Activated CD8-positive, alpha-beta memory T cell treated with anti-CD3 and anti-CD28 coated beads for 48 hours (primary cell): ENCODE results near the gene TAC3.

Experiments
- DNase-seq, 3 experiments: peaks; one replicate each; pipeline ENCODE4 v3.0.0-alpha.2; 2020; ENCODE audit warnings: low read depth in 2 of 3, low spot score in 2 of 3

TAC3 gene

DNA sequence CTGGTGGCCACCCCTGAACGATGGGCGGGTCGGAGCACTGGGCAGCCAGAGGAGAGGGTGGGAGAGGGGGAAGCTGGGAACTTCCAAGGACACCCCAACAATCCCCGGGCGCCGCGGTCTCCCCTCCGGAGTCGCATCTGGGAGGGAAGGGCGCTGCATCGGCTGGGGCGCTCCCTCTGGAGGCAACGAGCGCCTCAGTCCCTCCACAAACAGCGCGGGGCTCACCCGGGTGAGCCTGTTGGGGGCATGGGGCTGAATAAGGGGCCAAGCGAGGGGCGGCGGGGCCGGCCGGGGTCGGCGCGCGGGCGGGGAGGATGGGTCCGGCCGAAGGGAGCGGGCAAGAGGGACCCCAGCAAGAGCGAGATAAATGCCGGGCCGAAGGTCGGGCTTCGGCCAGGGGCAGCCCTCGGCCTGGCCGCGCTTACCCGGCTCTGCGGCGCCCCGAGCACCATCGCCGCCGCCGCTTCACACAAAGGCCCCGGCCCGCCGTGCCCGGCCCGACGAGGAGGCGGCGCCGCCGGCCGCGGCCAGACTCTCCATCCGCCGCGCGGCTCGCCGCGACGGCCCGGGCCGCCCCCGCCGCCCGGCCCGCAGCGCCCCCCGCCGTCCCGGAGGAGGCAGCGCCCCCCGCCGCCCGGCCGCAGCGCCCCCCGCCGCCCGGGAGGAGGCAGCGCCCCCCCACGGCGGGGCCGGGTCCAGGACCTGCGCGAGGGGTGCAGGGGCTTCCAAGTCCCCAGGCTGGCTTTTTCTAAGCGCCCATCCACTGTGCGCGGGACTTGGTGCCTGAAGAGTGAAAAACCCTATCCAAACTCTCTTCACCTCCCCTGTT is 10.1 kb downstream of the TAC3 start, which contains the start of gene ZBTB39:
Gene ZBTB39 (minus strand): TSS at position 567 of the 829 bp plus-strand sequence. CDS start 1,629 bp downstream, outside the sequence.
- peak in 2 of 3 experiments; percentile 57 to 64 for DNase-seq

DNA sequence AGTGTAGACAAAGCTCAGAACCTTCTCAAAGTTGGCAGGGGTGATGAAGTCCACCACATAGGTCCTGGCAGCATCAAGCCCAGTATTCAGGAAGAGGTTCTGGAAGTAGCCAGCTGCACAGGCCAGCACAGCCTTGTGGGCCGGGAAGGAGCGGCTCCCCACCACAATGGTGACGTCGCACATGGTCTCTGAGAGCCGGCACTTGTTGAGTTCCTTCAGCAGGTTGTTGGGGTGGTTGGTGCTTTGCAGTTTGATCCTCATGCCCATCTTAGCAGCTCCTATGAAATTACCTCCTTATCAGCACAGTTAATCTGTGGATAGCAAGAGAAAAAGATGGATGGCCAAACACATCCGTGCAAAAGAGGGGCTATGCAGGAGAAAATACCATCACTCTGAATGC is 11.7 kb downstream of the TAC3 start:
- no peak for DNase-seq

DNA sequence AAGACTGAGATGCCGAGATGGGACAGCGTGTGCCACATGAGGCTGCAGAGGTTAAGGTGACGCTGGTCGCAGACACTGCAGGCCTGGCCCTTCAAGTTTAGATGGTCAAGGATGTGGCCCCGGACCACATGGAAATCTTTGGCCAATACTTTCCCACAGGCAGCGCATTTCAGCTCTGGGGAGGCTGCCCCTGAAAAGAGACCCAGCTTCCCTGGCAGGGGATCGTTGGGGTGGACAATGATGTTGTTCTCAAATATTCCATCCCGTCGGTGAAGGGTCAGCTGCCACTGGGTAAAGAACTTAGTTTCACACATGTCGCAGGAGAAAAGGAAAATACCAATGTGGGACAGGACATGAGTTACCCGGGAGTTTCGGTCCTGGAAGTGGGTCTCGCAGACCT is 12.9 kb downstream of the TAC3 start:
- DNase-seq: no peak

DNA sequence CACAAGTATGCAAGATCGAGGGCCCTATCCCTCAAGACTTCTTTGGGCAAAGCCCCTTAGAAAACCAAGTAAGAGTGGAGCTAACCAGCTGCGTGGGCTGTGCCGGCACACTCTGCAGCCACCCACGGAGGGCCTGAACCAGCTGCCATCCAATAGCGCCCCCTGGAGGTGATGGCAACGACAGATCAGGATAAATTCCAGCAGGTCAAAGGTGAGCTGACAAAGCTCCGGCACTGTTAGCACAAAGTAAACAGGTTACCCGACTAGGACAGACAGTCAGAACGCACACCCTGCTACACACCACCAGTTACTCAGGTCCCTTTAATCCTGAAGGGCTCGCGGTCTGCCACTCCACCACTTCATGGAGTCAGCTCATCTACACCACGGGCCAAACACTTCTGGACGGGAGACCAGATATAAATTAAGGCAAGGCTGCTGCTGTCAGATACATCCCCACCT is 14.9 kb downstream of the TAC3 start:
- DNase-seq: peak; percentile 43 to 79 (median 65)

DNA sequence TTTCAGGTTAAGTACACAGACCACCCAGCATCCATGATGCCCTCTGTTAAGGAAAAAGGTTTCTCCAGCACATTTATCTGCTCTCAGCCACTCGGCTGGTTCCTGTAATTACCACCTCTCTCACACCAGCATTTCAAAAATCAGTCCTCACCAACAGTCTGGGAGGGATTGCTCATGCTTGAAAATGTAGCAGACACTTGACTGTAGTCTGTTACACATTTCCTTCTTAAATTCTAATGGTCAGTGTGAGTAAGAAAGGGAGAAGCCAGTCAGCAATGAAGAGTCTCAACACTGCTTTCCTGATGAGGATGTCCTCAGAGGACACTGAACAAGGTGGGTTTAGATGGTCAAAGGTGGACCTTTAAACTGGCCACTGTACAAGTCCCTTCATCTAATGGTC is 15.9 kb downstream of the TAC3 start:
- no peak for DNase-seq

DNA sequence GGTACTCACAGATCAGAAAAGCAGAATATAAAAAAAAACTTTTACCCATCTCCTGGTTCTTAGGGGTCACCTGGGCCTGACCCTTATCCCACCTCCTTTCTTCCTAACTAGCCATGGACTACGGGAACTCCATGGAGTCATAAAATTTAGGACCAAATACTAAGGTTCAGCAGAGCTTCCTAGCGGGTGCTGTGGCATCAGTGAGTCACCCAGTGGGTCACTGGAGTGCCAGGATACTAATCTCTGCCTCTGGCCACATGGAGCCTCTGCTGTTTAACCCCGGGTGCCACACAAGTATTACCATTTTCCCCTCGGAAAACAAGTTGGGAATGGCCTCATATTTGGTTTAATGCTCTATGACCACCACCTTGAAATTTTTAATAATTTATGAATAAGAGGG is 16.9 kb downstream of the TAC3 start:
- no peak for DNase-seq

DNA sequence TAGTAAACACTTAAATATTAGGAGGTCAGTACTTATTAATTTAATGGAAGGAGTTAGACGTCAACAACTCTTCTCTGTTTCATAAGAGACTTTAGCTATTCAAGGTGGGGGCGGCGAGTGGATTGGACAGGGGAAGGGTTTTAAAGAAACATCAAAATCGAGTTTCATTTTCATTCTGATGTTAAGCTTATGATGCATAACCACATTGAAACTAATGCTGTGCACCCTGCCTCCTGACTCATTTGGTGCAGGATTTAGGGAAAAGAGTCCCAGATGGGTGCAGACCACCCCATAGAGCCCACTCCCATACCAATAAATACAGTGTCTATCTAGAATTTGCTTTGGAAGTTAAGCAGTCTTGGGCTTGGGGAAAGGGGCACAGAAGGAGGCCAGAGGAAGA is 17.3 kb downstream of the TAC3 start:
- DNase-seq: no peak

DNA sequence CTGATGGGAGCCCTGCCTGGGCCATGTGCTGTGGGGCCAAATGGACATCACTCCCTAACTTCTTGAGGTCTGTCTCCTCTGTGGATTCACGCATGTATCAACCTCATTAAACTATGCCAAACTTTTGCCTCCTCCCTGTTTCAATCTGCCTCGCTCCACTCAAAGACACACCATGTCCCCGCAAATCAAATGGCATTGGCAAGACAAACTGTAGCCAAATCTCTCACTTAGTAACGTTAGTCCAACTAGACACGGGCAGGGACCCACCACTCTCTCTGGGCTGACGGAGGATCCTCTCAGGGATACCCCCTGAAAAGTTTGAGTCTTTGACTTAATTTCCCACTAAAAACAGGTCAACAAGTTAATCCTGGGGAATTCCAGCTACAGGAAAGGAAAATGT is 18.0 kb downstream of the TAC3 start:
- no peak for DNase-seq

DNA sequence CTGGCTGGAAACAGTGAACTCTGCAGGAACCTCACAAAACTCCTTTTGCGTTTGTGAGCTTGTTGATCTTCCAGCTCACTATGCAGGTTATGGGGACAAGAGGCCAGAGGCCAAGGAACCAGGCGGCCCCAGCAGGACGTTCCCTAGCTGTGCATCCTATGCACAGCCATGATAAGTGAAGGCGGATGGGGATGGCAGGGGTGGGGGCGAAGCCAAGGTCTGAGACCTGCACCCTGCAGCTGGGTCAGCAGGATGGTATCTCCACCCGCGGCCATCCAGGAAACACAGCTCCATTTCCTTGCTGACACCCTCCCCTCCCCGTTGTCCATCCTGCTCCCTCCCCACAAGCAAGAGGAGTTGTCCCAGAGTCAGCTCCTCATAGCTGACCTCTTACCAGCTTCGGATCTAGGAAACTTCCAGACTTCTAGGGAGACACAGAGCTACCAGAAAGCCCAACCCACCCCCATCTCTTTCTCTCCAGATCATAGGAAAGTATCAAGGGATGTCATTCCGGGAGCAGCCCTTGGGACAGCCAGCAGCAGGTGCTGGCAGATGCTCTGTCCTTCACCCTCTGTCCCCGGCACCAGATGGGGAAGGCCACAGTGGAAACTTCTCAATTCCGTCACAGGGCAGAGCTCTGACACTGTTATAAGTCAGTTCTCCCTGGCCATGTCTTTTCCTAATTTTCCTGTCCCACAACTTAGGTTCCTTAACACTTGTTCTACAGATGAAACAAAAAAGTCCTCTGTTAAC is 19.4 kb downstream of the TAC3 start:
- no peak for DNase-seq

DNA sequence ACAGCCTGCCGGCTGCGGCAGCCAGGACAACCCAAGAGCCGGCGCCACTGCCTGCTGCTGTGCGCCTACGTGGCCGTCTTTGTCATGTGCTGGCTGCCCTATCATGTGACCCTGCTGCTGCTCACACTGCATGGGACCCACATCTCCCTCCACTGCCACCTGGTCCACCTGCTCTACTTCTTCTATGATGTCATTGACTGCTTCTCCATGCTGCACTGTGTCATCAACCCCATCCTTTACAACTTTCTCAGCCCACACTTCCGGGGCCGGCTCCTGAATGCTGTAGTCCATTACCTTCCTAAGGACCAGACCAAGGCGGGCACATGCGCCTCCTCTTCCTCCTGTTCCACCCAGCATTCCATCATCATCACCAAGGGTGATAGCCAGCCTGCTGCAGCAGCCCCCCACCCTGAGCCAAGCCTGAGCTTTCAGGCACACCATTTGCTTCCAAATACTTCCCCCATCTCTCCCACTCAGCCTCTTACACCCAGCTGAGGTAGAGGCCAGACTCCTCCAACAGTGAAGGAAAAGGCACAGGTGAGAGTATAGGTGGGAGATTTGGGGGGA is 20.3 kb downstream of the TAC3 start:
- no peak for DNase-seq

DNA sequence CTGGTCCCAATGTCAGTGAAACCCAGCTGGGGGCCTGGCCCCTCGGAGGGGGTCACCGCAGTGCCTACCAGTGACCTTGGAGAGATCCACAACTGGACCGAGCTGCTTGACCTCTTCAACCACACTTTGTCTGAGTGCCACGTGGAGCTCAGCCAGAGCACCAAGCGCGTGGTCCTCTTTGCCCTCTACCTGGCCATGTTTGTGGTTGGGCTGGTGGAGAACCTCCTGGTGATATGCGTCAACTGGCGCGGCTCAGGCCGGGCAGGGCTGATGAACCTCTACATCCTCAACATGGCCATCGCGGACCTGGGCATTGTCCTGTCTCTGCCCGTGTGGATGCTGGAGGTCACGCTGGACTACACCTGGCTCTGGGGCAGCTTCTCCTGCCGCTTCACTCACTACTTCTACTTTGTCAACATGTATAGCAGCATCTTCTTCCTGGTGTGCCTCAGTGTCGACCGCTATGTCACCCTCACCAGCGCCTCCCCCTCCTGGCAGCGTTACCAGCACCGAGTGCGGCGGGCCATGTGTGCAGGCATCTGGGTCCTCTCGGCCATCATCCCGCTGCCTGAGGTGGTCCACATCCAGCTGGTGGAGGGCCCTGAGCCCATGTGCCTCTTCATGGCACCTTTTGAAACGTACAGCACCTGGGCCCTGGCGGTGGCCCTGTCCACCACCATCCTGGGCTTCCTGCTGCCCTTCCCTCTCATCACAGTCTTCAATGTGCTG is 21.0 kb downstream of the TAC3 start:
- DNase-seq: no peak

DNA sequence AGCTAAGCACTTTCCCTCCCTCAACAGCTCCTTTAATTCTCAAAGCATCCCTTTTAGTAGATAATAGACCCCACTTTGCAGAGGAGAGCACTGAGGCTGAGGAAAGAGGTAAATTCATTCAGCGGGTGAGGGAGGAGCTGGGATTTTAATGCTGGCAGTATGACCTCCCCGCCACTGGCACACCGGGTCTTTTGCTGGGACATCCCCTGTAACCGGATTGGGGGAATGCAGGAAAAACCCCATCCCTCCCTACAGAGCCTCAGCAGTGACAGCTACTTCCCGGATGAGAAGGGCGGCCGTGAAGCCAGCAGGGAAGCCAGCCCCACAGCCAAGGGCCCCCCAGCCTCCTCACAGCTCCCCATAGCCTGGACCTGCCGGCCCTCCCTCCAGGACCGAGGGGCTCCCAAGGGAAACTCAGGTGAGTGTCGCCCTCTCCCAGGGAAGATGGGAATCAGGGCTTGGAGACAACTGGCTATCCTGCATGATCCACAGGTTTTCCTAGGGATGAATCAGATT is 22.0 kb downstream of the TAC3 start:
- DNase-seq: no peak

DNA sequence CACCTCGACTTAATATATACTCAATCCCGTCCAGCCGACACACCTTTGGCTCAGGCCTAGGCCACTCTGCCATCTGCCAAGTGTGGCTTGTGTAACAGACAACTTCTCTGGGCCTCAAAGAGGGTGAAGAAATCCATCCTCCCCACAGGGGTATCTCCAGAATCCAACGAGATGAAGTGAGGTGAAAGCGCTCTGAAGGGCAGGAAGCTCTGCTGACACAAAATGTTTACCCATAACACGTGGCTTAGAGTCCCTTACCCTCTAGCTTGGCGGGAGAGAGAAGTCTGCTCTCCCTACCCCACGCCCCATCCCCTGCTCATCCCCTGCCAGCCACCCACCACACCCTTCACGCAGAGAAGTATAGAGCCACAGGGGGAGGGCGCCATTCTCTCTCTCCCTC is 23.0 kb downstream of the TAC3 start:
- DNase-seq: no peak

DNA sequence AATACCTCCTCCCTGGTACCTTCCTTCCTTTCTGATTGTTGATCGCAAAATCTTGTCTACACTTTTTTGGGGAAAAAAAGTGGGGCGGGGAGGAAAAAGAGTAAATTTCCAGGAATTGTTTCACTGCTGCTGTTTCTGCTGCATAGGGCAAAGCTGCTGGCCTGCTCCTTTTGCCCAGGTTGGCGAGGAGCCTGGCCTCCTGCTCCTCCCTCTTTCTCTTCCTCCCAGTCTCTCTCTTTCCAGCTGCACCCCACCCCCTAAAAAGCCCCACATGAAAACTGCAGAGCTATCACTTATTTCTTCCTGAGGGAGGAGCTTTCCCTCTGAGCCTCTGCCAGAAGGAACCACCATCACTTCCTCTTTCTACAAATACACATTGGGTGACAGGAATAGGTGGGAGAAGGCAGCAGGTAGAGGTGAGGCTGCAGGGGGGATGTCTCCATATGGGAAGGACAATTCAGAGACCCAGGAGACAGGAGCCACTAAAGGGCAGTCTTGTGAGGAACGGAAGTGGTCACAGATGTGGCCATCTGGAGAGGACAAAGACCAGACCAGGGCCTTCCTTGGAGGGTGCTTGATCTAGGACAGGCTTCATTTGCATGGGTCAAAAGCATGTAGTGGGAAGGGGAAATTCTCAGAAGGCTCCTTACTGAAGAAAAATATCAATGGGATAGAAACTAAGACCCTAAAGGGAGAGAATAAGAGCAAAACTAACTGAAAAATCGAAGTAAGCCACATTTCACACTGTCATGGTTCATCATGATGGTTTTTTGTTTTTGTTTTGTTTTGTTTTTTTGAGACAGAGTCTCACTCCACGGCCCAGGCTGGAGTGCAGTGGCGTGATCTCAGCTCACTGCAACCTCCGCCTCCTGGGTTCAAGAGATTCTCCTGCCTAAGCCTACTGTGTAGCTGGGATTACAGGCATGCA is 24.7 kb downstream of the TAC3 start:
- no peak for DNase-seq

DNA sequence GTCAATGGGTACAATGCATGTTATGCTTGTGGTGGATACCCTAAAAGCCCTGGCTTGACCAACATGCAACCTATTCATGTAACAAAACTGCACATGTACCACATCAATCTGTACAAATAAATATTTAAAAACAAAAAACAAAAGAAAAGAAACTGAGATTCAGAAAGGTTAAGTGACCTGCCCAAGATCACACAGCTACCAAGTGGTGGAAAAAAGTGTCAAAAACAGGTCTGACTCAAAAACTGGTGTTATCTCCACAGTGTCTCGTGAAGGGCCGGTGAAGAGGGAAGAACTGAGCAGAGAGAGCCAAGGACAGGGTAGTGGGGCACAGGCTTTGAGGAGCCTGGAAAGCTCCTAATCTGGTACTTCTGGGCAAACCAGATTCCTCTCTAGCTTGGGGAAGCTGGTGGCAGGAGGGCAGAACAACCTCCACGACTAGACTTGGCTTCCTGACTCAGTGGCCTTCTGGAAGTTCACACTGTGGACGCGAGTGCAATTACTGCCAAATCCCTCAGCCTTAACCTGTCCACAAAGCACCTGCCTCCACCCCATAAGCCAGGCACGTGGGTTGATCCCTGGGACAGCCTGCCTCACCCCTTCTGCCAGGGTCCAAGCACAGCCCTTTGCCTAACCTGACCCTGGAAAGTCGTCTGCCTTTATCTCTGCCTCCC is 25.5 kb downstream of the TAC3 start:
- DNase-seq: no peak

DNA sequence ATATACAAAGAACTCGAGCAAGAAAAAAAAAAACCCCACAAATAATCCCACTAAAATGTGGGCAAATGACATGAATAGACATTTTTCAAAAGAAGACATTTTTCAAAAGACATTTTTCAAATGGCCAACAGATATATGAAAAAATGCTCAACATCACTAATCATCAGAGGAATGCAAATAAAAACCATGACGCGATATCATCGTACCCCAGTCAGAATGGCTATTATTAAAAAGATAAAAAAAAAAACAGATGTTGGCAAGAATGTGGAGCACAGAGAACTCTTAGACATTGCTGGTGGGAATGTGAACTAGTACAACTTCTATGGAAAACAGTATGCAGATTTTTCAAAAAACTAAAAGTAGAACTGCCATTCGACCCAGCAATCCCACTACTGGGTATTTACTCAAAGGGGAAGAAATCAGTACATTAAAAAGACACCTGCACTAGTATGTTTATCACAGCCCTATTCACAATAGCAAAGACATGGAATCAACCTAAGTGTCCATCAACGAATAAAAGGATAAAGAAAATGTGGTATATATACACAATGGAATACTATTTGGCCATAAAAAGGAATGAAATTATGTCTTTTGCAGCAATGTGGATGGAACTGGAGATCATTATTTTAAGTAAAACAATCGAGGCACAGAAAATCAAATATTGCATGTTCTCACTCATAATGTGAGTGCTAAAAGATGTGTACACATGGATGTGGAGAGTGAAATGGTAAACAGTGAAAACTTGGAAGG is 26.3 kb downstream of the TAC3 start:
- DNase-seq: no peak

DNA sequence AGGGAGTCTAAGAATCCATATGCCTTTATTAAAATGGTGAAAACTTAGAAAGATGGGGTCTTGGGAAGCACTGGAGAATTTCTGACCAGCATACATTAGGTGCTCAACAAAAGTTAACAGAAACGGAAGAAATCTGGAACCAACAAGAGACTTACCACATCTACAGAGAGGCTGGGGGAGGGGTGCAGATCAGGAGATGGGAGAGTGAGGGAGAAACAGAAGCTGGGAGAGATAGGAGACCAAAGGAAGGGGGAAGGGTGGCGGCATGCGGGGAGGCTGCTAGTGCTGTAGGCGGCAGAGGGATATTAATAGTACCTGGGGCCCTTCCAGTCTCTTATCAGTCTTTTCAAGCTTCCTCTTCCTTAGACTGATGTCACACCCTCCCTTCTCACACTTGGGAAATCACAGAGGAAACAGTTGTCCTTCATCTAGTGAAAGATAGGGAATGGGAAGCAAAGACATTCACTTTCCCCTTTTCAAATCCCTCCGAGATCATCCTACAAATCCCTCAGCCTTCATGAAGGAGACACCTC is 28.1 kb downstream of the TAC3 start:
- DNase-seq: no peak

DNA sequence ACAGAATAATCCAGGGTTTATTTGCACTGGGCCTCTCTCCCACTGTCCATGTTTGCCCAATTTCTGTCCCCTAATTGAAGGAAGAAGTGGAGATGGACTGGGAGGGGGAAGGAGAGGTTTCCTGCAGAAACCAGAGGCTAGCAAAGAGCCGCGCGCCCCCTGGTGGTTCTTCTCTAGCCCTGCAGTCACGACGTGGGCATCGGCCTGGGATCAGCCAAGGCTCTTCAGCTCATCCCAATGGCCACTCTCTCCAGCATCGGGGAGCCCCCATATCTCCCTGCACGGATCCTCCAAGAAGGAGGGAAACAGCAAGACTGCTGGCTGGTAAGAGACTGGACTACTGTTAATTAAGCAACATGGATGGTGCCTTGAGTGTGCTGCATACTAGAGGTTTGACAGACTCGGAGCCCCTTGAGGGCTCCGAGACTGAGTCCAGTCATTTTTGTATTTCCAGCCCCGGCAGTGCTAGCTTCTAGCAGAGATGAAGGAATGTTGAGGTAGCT is 28.7 kb downstream of the TAC3 start:
- peak in 2 of 3 experiments; percentile 65 to 70 for DNase-seq
